ENCODE data around the gene NUP98. TPM values are rescaled to one million over a fixed set of nuclear protein-coding genes. Genes with fewer than 3 reads are reported as not detected.

The NUP98 gene
- total RNA-seq = 47.8 to 61.6 TPM (median 52.7 TPM) in 3 replicates
- long read RNA-seq, full-length matches to known transcripts = 19 of 50 reads
- long read RNA-seq, partial matches to known transcripts = 15 of 50 reads
- long read RNA-seq, other reads (novel, unspliced or antisense) = 16 of 50 reads

DNA sequence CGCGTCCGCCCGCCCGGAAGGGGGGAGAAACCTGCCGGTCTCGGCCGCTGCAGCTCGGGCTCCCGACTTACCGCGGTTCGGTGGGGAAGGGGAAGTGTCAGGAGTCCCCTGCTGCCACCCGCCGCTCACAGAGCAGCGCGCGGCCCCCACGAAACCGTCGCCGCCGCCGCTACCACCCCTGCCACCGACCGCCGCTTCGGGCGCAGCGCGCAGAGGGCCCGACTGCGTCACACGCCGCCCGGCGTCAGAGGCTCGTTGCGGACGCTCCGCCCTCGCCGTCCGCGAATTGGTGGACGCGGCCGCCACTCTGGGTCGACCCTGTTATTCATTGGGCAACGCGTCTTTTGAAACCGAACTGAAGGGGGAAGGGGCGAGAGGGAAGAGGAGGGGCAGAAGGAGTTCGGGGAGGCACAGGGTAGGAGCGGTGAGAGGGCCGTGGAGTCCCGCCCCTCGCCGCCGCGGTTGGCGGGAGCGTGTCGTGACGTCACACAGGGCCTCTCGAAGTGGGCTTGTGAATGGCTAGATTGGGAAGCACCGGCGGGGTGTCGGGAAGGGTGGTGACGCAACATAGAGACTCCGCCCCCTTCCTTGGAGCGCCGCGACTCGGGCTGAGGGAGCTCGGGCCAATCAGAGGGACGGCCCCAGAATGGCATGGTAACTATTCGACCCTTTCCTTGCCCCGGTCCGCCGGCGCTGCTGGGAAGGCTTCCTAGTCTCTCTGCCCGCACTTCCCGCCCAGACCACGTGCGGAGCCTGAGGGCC lies at the start of gene NUP98:
Gene NUP98, minus strand, starts transcription at position 226 of the 762 bp plus-strand sequence. CDS start 15,437 bp downstream, outside the sequence.
- H3K9me3 Mint-ChIP-seq (ENCODE audit: low read depth) = no peaks in the 10 kb centered on the region

DNA sequence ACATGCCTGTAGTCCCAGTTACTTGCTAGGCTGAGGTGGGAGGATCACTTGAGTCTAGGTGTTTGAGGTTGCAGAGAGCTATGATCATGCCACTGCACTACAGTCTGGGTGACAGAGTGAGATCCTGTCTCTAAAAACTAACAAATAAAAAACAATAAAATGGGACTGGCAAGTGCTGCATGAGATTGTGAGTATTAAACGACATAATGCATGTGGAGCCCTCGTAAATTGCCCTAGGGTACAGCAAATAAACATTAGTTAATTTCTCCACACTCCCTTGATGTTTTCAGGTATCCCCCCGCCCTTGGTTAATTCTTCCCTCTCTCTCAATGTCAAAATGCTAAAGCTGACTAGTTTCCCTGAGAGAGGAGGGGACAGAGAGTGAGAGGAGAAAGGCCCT lies 48.3 kb upstream of the NUP98 start:
- no peaks in the 10 kb centered on the region for H3K9me3 Mint-ChIP-seq (ENCODE audit: low read depth)
- H3K27ac Mint-ChIP-seq (ENCODE audit: unreplicated experiment) = no peak overlapping the region
- H3K4me1 Mint-ChIP-seq (ENCODE audit: low read depth) = peaks cover 3% of the 10 kb centered on the region
- TF ChIP-seq, protein P1, sequence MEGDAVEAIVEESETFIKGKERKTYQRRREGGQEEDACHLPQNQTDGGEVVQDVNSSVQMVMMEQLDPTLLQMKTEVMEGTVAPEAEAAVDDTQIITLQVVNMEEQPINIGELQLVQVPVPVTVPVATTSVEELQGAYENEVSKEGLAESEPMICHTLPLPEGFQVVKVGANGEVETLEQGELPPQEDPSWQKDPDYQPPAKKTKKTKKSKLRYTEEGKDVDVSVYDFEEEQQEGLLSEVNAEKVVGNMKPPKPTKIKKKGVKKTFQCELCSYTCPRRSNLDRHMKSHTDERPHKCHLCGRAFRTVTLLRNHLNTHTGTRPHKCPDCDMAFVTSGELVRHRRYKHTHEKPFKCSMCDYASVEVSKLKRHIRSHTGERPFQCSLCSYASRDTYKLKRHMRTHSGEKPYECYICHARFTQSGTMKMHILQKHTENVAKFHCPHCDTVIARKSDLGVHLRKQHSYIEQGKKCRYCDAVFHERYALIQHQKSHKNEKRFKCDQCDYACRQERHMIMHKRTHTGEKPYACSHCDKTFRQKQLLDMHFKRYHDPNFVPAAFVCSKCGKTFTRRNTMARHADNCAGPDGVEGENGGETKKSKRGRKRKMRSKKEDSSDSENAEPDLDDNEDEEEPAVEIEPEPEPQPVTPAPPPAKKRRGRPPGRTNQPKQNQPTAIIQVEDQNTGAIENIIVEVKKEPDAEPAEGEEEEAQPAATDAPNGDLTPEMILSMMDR (IDR thresholded peaks at IDR 0.05) = no peak
- no peak for DNase-seq (ENCODE audit: low spot score)
- peaks cover 5% of the 10 kb centered on the region for H3K27me3 Mint-ChIP-seq (ENCODE audit: low read depth)
- H3K36me3 Mint-ChIP-seq (ENCODE audit: low read depth) = no peaks in the 10 kb centered on the region
- no peak overlapping the region for H3K4me3 Mint-ChIP-seq (ENCODE audit: unreplicated experiment)

More for the DNA sequence above, at the start of gene NUP98:
- peak within 1 kb of the TSS; percentile 98 for H3K27ac Mint-ChIP-seq (ENCODE audit: unreplicated experiment)
- peaks cover 6% of the 10 kb centered on the region for H3K36me3 Mint-ChIP-seq (ENCODE audit: low read depth)
- H3K27me3 Mint-ChIP-seq (ENCODE audit: low read depth) = no peaks in the 10 kb centered on the region
- peaks cover 35% of the 10 kb centered on the region for H3K4me1 Mint-ChIP-seq (ENCODE audit: low read depth)
- TF ChIP-seq, protein P1 (IDR thresholded peaks at IDR 0.05) = no peak
- peak within 1 kb of the TSS; percentile 93 for H3K4me3 Mint-ChIP-seq (ENCODE audit: unreplicated experiment)
- peak; percentile 100 for DNase-seq (ENCODE audit: low spot score)

DNA sequence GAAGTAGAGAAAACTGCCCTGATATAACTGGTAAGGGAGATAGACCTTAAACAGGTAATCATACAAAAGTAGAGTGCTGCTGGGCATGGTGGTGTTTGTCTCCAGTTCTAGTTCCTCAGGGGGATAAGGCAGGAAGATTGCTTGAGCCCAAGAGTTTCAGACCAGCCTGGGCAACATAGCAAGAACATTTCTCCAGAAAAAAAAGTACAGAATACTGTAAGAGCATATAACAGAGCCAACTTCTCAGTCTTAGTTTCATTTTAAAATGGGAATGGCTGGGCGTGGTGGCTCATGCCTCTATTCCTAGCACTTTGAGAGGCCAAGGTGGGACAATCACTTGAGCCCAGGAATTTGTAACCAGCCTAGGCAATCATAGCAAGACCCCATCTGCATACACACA lies 47.9 kb upstream of the NUP98 start:
- no peak overlapping the region for H3K4me3 Mint-ChIP-seq (ENCODE audit: unreplicated experiment)
- DNase-seq (ENCODE audit: low spot score) = no peak
- no peak overlapping the region for H3K27ac Mint-ChIP-seq (ENCODE audit: unreplicated experiment)
- H3K27me3 Mint-ChIP-seq (ENCODE audit: low read depth) = peaks cover 5% of the 10 kb centered on the region
- H3K4me1 Mint-ChIP-seq (ENCODE audit: low read depth) = peaks cover 3% of the 10 kb centered on the region
- TF ChIP-seq, protein P1 (IDR thresholded peaks at IDR 0.05) = no peak
- H3K36me3 Mint-ChIP-seq (ENCODE audit: low read depth) = no peaks in the 10 kb centered on the region
- H3K9me3 Mint-ChIP-seq (ENCODE audit: low read depth) = no peaks in the 10 kb centered on the region

DNA sequence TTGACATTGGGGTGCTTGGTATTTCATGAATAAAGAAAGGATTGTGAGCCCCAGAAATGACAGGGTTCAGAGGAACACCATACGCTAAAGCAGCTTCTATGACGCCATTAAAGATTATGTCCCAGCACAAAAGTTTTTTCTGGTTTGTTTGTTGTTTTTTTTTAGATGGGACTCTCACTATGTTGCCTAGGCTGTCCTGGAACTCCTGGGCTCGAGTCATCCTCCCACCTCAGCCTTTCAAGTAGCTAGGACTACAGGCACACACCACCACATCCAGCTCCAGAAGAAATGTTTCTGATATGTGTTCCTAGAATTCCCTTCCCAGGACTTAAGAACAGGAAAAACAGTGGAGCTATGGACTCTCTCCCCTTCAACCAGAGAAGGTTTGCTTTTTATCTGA lies 46.0 kb upstream of the NUP98 start:
- no peak overlapping the region for H3K4me3 Mint-ChIP-seq (ENCODE audit: unreplicated experiment)
- TF ChIP-seq, protein P1 (IDR thresholded peaks at IDR 0.05) = no peak
- no peak for DNase-seq (ENCODE audit: low spot score)
- no peak overlapping the region for H3K27ac Mint-ChIP-seq (ENCODE audit: unreplicated experiment)
- H3K27me3 Mint-ChIP-seq (ENCODE audit: low read depth) = peaks cover under 1% of the 10 kb centered on the region
- H3K9me3 Mint-ChIP-seq (ENCODE audit: low read depth) = no peaks in the 10 kb centered on the region
- H3K4me1 Mint-ChIP-seq (ENCODE audit: low read depth) = peaks cover 21% of the 10 kb centered on the region
- H3K36me3 Mint-ChIP-seq (ENCODE audit: low read depth) = no peaks in the 10 kb centered on the region

DNA sequence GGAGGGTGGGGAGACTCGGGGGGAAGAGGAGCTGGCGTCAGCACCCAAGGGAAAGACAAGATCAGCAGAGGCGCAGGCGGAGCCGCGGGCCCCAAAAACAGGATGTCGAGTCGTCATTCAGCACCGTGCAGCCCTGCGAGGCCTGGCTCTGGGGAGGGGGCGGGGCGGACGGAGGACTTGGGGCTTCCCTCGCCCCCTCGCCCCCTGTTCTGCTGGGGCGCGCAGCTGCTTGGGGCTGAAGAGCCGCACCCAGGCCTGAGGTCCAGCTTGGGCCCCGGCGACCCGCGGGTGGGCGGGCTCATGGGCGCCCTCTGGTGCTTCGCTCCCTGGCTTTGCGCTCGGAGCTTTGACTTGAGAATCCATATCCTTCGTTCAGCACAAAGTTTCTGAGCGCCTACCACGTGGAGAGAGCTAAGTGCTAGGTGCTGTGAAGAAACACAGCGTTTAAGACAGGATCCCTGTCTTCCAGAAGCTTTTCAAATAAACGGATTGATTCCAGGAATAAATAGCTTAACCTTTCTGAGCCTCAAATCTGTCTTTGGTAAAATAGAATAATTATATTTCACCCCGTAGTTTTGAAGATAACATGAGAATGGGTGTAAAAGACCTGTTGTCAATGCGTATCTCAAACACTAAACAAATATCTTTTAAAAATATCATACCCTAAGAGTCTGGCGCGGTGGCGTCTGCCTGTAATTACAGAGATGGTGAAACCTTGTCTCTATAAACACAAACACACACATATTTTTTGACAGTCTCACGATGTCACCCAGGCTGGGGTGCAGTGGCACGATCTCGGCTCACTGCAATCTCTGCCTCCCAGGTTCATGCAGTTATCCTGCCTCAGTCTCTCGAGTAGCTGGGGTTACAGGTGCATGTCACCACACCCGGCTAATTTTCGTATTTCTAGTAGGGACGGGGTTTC lies 44.3 kb upstream of the NUP98 start:
- no peaks in the 10 kb centered on the region for H3K9me3 Mint-ChIP-seq (ENCODE audit: low read depth)
- H3K4me1 Mint-ChIP-seq (ENCODE audit: low read depth) = peaks cover 31% of the 10 kb centered on the region
- DNase-seq (ENCODE audit: low spot score) = no peak
- TF ChIP-seq, protein P1 (IDR thresholded peaks at IDR 0.05) = peak; percentile 96
- no peaks in the 10 kb centered on the region for H3K27me3 Mint-ChIP-seq (ENCODE audit: low read depth)
- H3K27ac Mint-ChIP-seq (ENCODE audit: unreplicated experiment) = peak overlapping the region; percentile 94
- peak overlapping the region; percentile 81 for H3K4me3 Mint-ChIP-seq (ENCODE audit: unreplicated experiment)
- no peaks in the 10 kb centered on the region for H3K36me3 Mint-ChIP-seq (ENCODE audit: low read depth)

Data from chondrocyte (in vitro differentiated cells).